Measurements from ENCODE around the gene GMEB2. TPM values are rescaled to one million over a fixed set of nuclear protein-coding genes. Genes with fewer than 3 reads are reported as not detected.

Gene GMEB2
- total RNA-seq, 2 experiments from 2014 or later = 16.3 to 19.3 TPM

DNA sequence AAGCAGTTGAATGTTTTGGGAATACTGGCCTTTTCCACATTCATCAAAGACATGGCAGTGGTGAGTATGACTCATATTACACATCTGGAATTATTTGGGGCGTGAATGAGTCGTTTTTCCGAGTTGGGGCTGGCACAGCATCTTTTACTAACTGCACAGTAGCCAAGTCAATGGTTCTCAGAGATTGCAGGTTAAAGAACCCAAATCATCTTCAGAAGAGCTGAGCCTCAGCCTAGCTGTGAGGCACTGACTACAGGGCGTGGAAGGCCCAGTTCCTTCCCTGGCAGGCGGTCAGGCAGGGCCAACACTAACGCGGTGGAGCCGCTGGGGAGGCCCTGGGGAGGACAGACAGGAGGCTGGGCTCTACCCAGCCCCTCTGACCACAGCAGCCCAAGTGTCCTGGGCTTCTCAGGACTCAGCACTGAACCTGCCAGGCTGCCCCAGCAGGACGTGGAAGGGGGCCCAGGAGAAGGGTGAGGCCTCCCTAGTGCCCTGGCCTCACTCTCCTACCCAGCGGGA, 32.8 kb downstream of the GMEB2 start:
- Mint-ChIP-seq H3K4me1 (no peaks in the 10 kb centered on the region), H3K27me3 (no peaks in the 10 kb centered on the region), H3K9me3 (ENCODE audit: low read depth) (no peaks in the 10 kb centered on the region), H3K27ac (no peak overlapping the region), H3K4me3 (no peak overlapping the region), H3K36me3 (peaks cover 29% of the 10 kb centered on the region)
- DNase-seq (no peak), ATAC-seq (no peak)
- CTCF ChIA-PET = no interaction called here

DNA sequence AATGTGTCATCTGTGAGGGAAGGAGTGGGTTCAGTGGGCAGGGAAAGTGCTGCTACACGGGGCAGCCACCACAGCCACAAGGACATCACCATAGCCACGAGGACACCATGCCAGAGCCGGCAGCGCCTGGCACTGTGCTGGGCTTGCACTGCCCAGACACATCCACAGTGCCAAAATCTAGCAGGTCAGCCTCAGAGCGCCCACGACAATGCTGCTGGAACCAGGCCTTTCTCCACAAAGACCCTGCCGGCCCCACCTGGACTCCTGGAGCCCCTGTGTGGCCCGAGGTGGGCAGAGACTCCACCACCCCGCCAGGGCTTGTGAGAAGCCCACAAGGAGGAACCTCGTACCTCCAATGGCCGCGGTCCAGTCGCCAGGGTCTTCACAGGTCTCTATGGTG, 34.2 kb downstream of the GMEB2 start:
- no peak overlapping the region for H3K4me3 Mint-ChIP-seq
- peaks cover 25% of the 10 kb centered on the region for H3K36me3 Mint-ChIP-seq
- ATAC-seq (no peak), DNase-seq (no peak)
- CTCF ChIA-PET = no interaction called here
- H3K4me1 Mint-ChIP-seq = no peaks in the 10 kb centered on the region
- H3K27me3 Mint-ChIP-seq = no peaks in the 10 kb centered on the region
- no peak overlapping the region for H3K27ac Mint-ChIP-seq
- H3K9me3 Mint-ChIP-seq (ENCODE audit: low read depth) = no peaks in the 10 kb centered on the region

DNA sequence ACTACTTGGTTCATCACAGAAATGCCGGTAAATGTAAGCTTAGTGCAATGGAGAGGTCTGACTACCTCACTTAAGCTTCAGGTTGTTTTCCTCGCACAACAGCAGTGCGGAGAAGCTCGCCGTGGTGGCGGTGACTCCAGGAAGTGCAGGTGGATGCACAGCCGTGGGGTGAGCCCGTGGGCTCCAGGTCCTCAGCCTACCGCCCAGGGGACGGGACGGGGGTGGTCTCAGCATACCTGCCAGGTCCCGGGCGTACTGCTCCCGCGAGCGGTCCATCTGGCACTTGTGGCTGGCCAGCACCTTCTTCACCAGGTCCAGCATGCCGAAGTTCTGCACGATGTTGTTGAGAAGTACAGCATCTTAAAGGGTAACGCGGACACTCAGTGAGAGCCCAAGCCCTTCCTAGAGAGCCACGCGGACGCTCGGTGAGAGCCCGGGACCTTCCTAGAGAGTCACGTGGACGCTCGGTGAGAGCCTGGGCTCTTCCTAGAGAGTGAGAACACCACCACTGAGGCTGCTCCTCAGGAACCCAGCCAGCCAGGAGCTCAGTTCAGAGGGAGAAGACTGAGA, 35.0 kb downstream of the GMEB2 start:
- ATAC-seq (no peak), DNase-seq (no peak)
- H3K4me3 Mint-ChIP-seq = no peak overlapping the region
- H3K27ac Mint-ChIP-seq = no peak overlapping the region
- peaks cover 25% of the 10 kb centered on the region for H3K36me3 Mint-ChIP-seq
- H3K27me3 Mint-ChIP-seq = no peaks in the 10 kb centered on the region
- CTCF ChIA-PET = no interaction called here
- H3K9me3 Mint-ChIP-seq (ENCODE audit: low read depth) = no peaks in the 10 kb centered on the region
- H3K4me1 Mint-ChIP-seq = no peaks in the 10 kb centered on the region

DNA sequence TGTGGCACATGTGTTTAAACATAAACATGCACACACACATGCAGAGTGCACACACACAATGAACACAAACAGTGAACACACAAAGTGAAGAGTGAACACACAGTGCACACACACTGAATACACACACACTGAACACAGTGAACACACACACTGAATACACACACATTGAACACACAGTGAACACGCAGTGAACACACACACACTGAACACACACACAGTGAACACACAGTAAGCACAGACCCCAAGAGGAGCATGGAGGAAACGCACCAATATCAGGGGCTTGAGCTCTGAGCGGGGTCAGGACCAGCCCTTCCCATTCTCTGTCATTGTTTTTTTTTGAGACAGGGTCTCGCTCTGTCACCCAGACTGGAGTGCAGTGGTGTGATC, 35.8 kb downstream of the GMEB2 start:
- no peak overlapping the region for H3K4me3 Mint-ChIP-seq
- H3K27me3 Mint-ChIP-seq = no peaks in the 10 kb centered on the region
- peaks cover 25% of the 10 kb centered on the region for H3K36me3 Mint-ChIP-seq
- CTCF ChIA-PET = no interaction called here
- ATAC-seq (no peak), DNase-seq (no peak)
- H3K4me1 Mint-ChIP-seq = no peaks in the 10 kb centered on the region
- no peaks in the 10 kb centered on the region for H3K9me3 Mint-ChIP-seq (ENCODE audit: low read depth)
- H3K27ac Mint-ChIP-seq = no peak overlapping the region

DNA sequence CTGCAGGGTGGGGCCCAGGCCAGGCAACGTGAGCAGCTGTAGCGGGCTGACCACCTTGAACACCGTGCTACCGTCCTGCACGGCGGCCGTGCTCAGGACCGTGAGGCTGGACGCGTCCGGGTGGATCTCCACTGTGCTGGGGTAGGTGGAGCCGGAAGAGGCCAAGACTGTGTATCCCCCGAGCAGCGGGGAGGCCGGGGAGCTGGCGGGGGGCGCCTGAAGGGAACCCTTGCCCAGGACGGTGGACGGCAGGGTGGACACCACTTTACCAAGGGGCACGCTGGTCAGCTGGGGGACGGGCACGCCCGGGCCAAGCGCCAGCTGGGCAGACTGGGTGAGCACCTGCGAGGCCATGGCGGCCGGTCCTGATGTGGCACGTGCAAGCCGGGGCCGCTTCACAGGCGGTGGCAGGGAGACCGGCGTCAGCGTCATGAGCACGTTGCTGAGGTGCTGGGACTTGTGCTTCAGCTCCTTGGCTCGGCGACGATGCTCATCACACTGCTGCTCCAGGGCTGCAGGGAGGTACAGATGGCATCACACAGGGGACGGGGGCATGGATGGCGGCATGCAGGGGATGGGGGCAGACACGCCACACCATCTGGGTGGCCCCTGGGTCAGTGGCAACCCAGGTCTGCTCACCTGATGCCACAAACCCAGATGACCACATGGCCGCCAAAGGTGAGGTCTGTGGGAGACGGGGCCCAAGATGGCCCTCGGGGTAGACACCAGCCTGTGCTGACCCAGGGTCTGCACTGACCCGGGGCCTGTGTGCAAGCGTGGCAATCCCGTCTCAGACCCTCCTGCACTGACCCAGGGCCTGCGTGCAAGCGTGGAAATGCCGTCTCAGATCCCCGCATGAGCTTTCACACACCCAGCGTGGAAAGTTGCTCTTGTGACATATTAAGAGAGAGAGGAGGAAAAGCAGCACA, 36.4 kb downstream of the GMEB2 start:
- H3K27ac Mint-ChIP-seq = no peak overlapping the region
- DNase-seq = no peak
- no peaks in the 10 kb centered on the region for H3K9me3 Mint-ChIP-seq (ENCODE audit: low read depth)
- peaks cover 24% of the 10 kb centered on the region for H3K36me3 Mint-ChIP-seq
- CTCF ChIA-PET = no interaction called here
- H3K27me3 Mint-ChIP-seq = no peaks in the 10 kb centered on the region
- no peak overlapping the region for H3K4me3 Mint-ChIP-seq
- no peak for ATAC-seq
- H3K4me1 Mint-ChIP-seq = no peaks in the 10 kb centered on the region

DNA sequence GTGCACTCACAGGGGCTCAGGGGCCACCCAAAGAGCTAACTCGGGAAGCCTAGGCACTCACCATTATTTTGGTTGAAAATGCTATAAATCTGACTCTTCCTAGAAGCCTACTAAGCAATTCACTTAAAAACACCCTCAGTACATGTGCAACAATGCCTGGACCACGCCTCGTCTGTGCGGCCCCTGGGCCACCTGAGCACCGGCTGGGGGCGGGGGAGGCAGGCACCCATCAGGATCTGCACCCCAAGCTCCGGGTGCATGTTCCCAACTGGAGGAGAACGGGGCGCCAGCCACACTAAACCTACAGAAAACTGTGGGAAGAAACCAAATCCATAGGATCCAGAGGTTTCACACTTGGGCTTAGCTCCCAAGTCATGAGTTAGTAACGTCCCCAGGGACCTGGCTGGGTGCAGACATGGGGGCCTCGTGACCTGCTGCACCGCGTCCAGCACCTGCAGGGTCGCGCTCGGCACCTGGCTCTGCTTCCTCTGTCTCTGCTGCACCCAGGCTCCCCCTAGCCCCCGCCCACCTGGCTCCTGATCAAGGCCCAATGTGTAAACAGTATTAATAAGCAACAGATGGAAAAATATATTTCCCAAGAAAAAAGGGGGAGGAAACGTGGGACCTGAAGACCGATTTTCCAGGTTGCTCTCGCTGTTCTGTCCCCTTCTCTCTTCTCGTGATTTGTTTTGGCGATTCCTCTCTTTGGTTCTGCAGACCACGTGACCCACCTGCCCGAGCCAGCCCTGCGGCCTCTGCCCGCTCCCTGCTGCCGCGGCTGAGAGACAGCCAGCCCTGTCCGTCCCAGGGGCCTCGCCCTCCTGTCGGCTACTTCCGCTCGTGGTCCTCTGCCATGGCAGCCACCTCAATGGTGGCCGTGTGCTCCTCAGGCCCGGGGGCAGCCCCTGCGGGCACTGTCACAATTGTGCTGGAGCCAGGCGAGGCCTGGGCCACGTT, 37.4 kb downstream of the GMEB2 start:
- CTCF ChIA-PET = interaction anchor here (1.7 kb wide), 1 partner anchor 94 kb away, joined by 3 read pairs; no protein-coding TSS in a partner anchor

DNA sequence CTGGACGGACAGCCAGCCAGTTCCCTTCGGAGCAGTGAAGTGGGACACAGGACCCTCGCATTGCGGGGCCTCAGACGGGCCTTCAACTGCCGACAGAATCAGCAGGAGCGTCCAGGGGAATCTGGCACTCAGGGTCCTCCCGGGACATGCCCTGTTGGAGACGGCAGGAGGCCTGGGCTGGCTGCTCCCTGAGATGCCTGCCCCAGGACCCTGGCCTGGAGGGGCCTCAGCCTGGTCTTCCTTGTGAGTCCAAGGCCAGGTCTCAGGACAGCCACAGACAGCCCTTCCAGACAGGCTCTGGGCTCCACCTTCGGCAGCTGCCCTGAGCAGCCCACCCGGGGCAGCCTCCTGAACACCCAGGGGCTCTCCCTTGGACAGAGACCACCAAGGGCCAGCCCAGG, 38.3 kb downstream of the GMEB2 start:
- DNase-seq (no peak), ATAC-seq (no peak)
- CTCF ChIA-PET = interaction anchor here (0.8 to 1.7 kb wide), 3 partner anchors 51 to 93 kb away, joined by 3 read pairs; partner anchors contain the start of gene PTK6
- Mint-ChIP-seq H3K4me1 (no peaks in the 10 kb centered on the region), H3K9me3 (ENCODE audit: low read depth) (no peaks in the 10 kb centered on the region), H3K4me3 (no peak overlapping the region), H3K36me3 (peaks cover 19% of the 10 kb centered on the region), H3K27ac (no peak overlapping the region), H3K27me3 (peaks cover 4% of the 10 kb centered on the region)

More for the DNA sequence above, 37.4 kb downstream of the GMEB2 start:
- Mint-ChIP-seq H3K27ac (no peak overlapping the region), H3K36me3 (peaks cover 19% of the 10 kb centered on the region), H3K4me1 (no peaks in the 10 kb centered on the region), H3K4me3 (no peak overlapping the region), H3K27me3 (no peaks in the 10 kb centered on the region), H3K9me3 (ENCODE audit: low read depth) (no peaks in the 10 kb centered on the region)
- no peak for ATAC-seq
- no peak for DNase-seq

DNA sequence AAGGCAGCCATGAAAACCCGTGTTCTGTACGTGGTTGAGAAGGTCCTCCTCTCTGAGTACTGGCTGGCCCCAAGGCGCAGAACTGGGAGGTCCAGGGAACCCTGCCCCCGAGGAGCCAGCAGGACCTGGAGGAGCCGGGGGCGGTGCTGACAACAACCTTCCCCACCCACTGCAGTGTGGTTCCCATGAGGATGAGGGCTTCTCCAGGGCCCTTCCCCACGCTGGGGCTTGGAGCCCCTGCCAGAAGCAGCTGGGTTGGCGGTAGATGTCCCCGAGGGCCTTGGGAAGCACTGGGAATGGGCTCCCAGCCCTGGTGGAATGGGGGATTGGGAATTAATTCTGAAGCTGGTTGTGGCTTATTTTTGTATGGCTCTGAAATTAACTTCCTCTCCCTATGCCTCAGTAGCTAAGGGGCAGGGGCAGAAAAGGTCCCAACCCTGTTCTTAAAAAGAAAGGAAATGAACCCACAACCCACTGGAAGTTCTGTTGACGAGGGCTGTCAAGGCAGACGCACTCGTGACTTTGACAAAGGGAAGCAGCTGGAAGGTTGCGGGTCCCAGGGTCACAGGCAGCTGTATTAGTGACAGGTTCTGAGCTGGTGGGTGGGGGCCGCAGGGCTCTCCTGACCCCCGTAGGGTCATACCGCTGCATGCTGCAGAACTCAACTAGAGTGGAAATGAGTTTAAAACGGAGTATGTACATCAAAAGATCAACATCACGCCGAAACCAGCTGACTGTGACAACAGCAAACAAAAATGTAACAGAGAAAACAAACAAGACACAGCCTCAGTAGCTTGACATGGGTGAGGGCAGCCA, 38.9 kb downstream of the GMEB2 start:
- DNase-seq = no peak

DNA sequence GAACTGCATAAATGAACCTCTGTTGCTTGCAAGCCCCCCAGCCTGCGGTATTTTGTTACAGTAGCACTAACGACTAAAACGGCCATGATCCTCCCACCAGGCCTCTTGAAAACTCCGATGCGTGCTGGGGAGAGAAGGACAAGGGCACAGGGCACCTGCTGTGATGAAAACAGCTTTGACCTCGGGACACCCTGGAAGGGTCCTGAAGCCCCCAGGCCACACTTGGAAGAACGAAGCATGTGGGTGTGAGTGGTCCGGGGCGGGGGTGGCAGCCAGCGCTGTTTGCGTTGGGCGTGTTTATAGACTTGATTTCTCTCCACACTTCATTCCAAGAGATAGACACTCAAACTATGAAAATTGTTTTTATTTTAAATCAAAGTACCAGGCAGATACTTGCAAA, 39.6 kb downstream of the GMEB2 start:
- peaks cover 11% of the 10 kb centered on the region for H3K36me3 Mint-ChIP-seq
- H3K4me1 Mint-ChIP-seq = no peaks in the 10 kb centered on the region
- CTCF ChIA-PET = no interaction called here
- ATAC-seq (no peak), DNase-seq (no peak)
- no peaks in the 10 kb centered on the region for H3K9me3 Mint-ChIP-seq (ENCODE audit: low read depth)
- no peak overlapping the region for H3K4me3 Mint-ChIP-seq
- H3K27me3 Mint-ChIP-seq = peaks cover 13% of the 10 kb centered on the region
- H3K27ac Mint-ChIP-seq = no peak overlapping the region

More for the DNA sequence above, 38.9 kb downstream of the GMEB2 start:
- H3K27me3 Mint-ChIP-seq = peaks cover 8% of the 10 kb centered on the region
- ATAC-seq = no peak
- no peak overlapping the region for H3K4me3 Mint-ChIP-seq
- CTCF ChIA-PET = interaction anchor here (0.8 to 1.7 kb wide), 3 partner anchors 50 to 92 kb away, joined by 3 read pairs; partner anchors contain the start of gene PTK6
- peaks cover 13% of the 10 kb centered on the region for H3K36me3 Mint-ChIP-seq
- no peak overlapping the region for H3K27ac Mint-ChIP-seq
- no peaks in the 10 kb centered on the region for H3K4me1 Mint-ChIP-seq
- H3K9me3 Mint-ChIP-seq (ENCODE audit: low read depth) = no peaks in the 10 kb centered on the region

DNA sequence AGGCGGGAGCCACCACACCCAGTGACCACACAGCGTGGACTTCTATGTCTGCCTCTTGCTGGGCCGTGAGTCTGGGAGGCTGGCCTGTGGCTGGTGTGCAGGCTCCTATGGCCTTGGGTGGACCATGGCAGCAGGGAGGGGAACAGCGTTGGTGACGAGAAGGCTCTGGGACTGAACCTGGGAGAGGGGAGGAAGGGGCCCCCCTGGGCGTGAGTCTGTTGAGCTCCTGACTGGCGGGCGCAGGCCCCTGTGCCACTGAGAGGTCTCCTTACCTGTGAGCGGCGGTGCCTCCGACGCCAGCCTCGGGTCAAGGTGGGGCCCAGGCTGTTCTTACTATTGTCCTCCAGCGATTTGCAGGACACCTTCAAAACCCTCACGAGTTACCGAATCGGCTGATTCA, 40.1 kb downstream of the GMEB2 start:
- ATAC-seq = no peak
- Mint-ChIP-seq H3K4me3 (no peak overlapping the region), H3K4me1 (no peaks in the 10 kb centered on the region), H3K9me3 (ENCODE audit: low read depth) (no peaks in the 10 kb centered on the region), H3K27ac (no peak overlapping the region), H3K27me3 (peaks cover 13% of the 10 kb centered on the region), H3K36me3 (peaks cover 9% of the 10 kb centered on the region)
- CTCF ChIA-PET = no interaction called here
- DNase-seq = no peak

DNA sequence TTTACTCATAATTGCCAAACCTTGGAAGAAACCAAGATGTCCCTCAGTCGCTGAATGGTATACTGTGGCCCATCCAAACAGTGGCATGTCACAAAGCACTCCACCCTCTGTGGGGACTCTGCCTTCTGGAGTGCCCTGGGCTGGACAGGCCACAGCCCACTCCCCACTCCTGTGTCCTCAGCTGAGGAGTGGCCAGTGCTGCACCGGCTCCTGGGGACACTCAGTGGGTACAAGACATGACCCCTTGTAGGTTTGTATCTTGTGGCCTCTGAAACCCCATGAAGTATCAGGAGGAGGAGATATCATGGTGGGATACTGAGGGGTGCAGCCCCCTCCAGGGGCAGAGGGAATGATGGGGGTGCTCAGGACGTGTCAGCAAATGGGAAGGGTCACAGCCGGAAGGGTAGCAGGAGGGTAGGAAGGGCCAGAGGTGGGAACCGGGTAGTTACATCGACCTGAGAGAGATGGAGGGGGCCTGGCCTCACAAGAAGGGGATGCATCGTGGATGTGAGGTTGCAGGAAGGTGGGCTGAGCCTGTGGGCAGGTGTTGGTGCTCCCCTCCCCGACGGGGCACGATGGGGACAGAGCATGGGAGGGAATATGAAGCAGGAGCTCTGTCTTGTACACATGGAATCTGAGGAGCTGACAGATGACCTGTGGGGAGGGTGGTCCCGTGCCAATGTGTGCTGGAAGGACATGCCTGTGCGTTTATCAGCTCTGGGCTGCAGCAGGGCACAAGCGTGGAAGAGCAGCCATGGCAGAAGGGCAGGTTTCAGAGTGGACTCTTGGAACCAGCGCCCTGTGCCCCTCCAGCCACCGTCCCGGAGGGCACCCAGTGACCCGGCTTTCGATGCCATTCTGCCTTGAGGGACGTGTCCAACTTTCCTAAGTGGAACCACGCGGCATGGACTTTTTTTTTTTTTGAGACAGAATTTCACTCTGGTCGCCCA, 41.0 kb downstream of the GMEB2 start:
- Mint-ChIP-seq H3K4me1 (no peaks in the 10 kb centered on the region), H3K9me3 (ENCODE audit: low read depth) (no peaks in the 10 kb centered on the region), H3K4me3 (no peak overlapping the region), H3K36me3 (peaks cover 6% of the 10 kb centered on the region), H3K27ac (no peak overlapping the region), H3K27me3 (peaks cover 17% of the 10 kb centered on the region)
- ATAC-seq (no peak), DNase-seq (no peak)
- CTCF ChIA-PET = no interaction called here
